OCI-LY7 (cell line): ENCODE measurements around the gene CHST11.

ENCODE experiments used
- EZH2phosphoT487 ChIP-seq: fragments of 200-600 bp; sonication (generic); IDR thresholded peaks from 2 replicates; pipeline ENCODE4 v1.6.1; 2018; ENCODE audit warnings: low read depth, borderline replicate concordance, mild to moderate bottlenecking, mixed run types, antibody characterized with exemption, low read length, moderate library complexity, mixed read lengths
- TF ChIP-seq, protein P1 (sequence below): fragments of 200-600 bp; sonication (generic); conservative IDR thresholded peaks from 2 replicates; pipeline ENCODE4 v1.5.1; 2014; ENCODE audit warnings: mild to moderate bottlenecking, antibody characterized with exemption, low read length, moderate library complexity, mixed read lengths

DNA sequence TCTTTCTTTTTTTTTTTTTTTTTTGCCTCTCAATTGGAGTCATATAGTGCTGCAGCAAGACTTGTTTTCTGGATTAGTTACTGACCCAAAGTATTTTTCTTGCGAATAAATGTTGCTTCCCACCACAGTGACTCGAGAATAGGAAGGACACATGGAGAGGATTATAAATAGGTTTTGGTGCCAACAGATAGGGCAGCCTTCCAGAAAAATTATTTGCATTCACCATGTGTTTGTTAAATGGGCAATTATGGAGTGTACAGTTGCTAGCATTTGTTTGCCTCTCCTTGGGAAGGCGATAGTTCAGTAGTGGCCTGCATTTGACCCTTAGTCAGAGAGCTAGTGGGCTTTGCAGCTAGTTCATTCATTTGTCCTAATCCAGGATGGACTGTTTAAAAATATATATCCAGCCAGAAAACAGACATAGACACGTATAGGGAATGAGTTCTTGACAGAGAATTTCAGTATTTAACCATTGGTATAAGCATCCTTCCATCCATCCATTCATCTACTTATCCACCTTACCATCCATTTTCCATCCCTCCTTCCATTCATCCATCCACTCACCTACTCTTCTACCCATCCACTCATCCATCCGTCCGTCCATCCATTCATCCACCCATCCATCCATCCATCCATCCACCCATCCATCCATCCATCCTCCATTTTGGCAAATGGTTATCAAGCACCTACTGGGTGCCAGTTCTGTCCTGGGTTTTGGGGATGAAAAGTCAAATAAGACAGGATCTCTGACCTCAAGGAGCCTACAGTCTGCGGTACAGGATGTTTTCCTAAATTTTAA lies 67.5 kb downstream of the CHST11 start:
- TF ChIP-seq, protein P1, sequence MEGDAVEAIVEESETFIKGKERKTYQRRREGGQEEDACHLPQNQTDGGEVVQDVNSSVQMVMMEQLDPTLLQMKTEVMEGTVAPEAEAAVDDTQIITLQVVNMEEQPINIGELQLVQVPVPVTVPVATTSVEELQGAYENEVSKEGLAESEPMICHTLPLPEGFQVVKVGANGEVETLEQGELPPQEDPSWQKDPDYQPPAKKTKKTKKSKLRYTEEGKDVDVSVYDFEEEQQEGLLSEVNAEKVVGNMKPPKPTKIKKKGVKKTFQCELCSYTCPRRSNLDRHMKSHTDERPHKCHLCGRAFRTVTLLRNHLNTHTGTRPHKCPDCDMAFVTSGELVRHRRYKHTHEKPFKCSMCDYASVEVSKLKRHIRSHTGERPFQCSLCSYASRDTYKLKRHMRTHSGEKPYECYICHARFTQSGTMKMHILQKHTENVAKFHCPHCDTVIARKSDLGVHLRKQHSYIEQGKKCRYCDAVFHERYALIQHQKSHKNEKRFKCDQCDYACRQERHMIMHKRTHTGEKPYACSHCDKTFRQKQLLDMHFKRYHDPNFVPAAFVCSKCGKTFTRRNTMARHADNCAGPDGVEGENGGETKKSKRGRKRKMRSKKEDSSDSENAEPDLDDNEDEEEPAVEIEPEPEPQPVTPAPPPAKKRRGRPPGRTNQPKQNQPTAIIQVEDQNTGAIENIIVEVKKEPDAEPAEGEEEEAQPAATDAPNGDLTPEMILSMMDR = no peak
- no peak for TF ChIP-seq EZH2phosphoT487
